GM12892 (cell line): Measurements from ENCODE around the gene GPR156.

ENCODE experiments used
- POLR2A ChIP-seq: IDR thresholded peaks from 2 replicates; pipeline ENCODE4 v1.6.1; 2011; ENCODE audit warnings: low read depth, low read length, control low read depth
- POLR2AphosphoS5 ChIP-seq: IDR thresholded peaks from 2 replicates; pipeline ENCODE4 v1.6.1; 2011; ENCODE audit warnings: low read depth, low read length, control low read depth
- TAF1 ChIP-seq: IDR thresholded peaks from 2 replicates; pipeline ENCODE4 v1.6.1; 2011; ENCODE audit warnings: low read depth, mild to moderate bottlenecking, control low read depth, low read length, borderline replicate concordance

DNA sequence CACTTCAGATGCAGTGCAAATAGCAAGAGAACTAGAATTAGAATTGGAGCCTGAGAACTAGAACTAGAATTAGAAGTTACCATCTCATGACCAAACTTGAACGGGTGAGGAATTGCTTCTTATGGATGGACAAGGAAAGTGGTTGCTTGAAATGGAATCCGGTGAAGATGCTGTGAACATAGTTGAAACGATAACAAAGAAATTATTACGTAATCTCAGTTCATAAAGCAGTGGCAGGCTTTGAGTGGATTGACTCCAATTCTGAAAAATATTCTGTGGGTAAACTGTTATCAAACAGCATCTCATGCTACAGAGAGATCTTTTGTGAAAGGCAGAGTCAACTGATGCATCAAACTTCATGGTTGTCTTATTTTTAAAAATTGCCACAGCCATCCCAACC is 142.8 kb downstream of the GPR156 start:
- TF ChIP-seq TAF1 (no peak), POLR2A (no peak), POLR2AphosphoS5 (no peak)
